Sigmoid colon (tissue), 4 donors: ENCODE data around the gene KSR1.

Experiments
- CTCF ChIP-seq, 4 experiments: fragments of 450-650 bp in 3 of 4; fragments of 200-600 bp in 1 of 4; IDR thresholded peaks; one replicate each; pipeline ENCODE4 v1.5.1; 2016 to 2019; ENCODE audit warnings: antibody characterized with exemption in 4 of 4, mild to moderate bottlenecking in 3 of 4, moderate library complexity in 2 of 4
- EP300 ChIP-seq, 4 donors: sonication (generic); formaldehyde crosslinking; IDR thresholded peaks; one replicate each; pipeline ENCODE4 v1.6.1; 2017; ENCODE audit warnings: antibody characterized with exemption in 4 of 4
- POLR2A ChIP-seq, 2 donors: fragments of 450-650 bp; IDR thresholded peaks; one replicate each; pipeline ENCODE4 v1.6.1; 2016; ENCODE audit warnings: antibody characterized with exemption in 2 of 2, mild to moderate bottlenecking in 2 of 2, moderate library complexity in 2 of 2
- POLR2AphosphoS5 ChIP-seq, 4 donors: sonication (generic); formaldehyde crosslinking; IDR thresholded peaks; one replicate each; pipeline ENCODE4 v1.6.1; 2017; ENCODE audit warnings: antibody characterized with exemption in 4 of 4

- no peak for TF ChIP-seq CTCF (IDR thresholded peaks at IDR 0.05)
- TF ChIP-seq EP300 (IDR thresholded peaks at IDR 0.05): no peak
- no peak for TF ChIP-seq POLR2A (IDR thresholded peaks at IDR 0.05)
- no peak for TF ChIP-seq POLR2AphosphoS5 (IDR thresholded peaks at IDR 0.05)
Measured at GRCh38 chr17:27497696-27498095, 41.4 kb downstream of the KSR1 start.
